DND-41 (cell line): ENCODE results near the gene MAP4K5.

Experiments
- CTCF ChIP-seq: IDR thresholded peaks from 2 replicates; pipeline ENCODE4 v1.5.1; 2012; ENCODE audit warnings: borderline replicate concordance, low read length, moderate library complexity, mild to moderate bottlenecking; ENCODE audit not compliant: poor library complexity, severe bottlenecking; ENCODE audit errors: extremely low read depth
- EZH2 ChIP-seq: IDR thresholded peaks from 3 replicates; pipeline ENCODE4 v1.6.1; 2012; ENCODE audit warnings: borderline replicate concordance, low read depth, mild to moderate bottlenecking, moderate library complexity, low read length, inconsistent platforms; ENCODE audit not compliant: severe bottlenecking

DNA sequence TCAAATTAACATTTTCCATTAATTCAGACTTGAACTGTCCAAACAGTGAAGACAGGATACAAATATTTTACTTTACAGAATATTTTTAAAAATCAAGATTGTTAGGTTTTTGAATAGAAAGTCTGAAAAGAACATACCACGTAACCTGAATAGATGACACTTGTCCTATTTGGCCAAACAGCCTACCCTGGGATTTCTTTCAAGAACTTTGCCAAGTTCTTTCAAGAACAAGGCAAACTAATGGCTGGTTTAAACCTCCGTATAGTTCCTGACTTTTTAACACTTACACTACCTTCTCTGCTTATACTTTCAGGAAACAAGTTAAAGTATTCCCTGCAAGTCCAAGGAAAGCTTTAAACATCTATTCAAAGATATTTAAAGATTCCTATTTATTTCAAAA lies 35.0 kb downstream of the MAP4K5 start:
- TF ChIP-seq CTCF, result no peak
- TF ChIP-seq EZH2, result no peak
